ENCODE data around the gene ZNF655.

DNA sequence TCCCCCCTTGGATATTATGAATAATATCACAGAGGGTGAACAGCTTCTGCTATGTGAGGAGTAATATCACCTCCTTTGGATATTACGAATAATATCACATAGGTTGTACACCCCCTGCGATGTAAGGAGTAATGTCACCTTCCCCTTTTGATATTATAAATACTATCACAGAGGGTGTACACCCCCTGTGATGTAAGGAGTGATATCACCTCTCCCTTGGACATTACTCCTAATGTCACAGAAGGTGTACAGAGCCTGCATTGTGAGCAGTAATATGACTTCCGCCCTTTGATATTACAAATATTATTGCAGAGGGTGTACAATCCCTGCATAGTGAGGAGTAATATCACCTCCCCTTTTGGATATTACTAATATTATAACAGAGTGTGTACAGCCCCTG, 30.4 kb downstream of the ZNF655 start:
- TF ChIP-seq CTCF (IDR thresholded peaks at IDR 0.05; ENCODE audit: low read depth, low read length), result no peak
- TF ChIP-seq, protein P1, sequence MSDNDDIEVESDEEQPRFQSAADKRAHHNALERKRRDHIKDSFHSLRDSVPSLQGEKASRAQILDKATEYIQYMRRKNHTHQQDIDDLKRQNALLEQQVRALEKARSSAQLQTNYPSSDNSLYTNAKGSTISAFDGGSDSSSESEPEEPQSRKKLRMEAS (IDR thresholded peaks at IDR 0.05; ENCODE audit: low read depth, low read length), result no peak
